ENCODE measurements around the gene HMCN2. TPM values are rescaled to one million over a fixed set of nuclear protein-coding genes. Genes with fewer than 3 reads are reported as not detected.

The HMCN2 gene
- total RNA-seq, 1 donor from 2014 or later = 0.06 TPM

- no peak for DNase-seq (ENCODE audit: low read depth)
- no peak overlapping the region for H3K4me3 ChIP-seq (ENCODE audit: low read depth, low read length)
- TF ChIP-seq CTCF (conservative IDR thresholded peaks at IDR 0.05; ENCODE audit: low read depth, low read length) = no peak
Measured at GRCh38 chr9:130307667-130307943, 42.0 kb downstream of the HMCN2 start.

DNA sequence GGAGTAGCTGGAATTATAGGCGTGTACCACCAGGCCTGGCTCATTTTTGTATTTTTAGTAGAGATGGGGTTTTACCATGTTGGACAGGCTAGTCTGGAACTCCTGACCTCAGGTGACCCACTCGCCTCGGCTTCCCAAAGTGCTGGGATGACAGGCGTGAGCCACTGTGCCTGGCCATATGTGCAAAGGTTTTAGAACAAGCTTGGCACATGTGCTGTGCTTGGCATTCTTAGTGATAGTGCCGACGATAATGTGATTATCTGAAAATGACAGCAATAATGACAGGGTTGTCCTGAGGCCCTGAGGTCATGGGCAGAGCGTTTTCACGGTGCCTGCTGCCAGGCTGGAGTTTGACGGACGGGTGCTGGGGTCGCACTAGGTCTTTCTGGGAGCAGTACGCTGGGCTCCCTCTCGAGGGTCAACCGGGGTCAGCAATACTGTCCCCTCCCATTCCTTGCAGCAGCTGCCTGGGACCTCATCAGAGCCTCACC, 42.6 kb downstream of the HMCN2 start:
- DNase-seq (ENCODE audit: low read depth) = no peak
- TF ChIP-seq CTCF (conservative IDR thresholded peaks at IDR 0.05; ENCODE audit: low read depth, low read length) = no peak
- H3K4me3 ChIP-seq (ENCODE audit: low read depth, low read length) = no peak overlapping the region

DNA sequence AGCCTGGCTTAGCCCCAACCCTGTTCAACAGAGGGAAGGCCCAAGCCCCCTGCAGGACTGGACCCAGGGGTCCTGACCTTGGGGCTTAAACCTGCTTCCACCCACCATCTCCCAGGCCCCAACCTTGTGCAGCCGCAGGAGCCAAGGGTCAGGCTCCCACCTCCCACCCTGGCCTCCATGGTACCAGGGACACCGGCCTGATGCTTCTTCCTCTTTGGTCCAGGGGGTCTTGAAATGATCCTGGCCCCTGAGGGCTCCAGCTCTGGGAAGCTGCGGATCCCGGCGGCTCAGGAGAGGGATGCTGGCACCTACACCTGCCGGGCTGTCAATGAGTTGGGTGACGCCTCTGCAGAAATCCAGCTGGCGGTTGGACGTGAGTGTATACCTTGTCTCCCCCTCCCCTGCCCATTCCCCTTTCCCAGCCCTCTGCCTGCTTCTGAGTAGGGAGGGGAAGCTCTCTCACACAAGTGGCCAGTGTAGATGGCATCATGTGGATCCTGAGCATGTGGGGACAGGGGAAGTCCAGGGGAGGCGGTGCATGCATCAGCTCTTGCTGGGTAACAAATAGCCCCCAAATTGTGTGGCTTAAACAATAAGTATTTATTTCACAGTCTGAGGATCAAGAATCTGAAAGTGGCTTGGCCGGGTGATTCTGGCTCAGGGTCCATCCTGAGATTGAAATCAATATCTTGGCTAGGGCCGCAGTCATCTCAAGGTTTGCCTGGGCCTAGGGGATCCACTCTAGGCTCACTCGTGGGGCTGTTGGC, 44.3 kb downstream of the HMCN2 start:
- no peak for TF ChIP-seq CTCF (conservative IDR thresholded peaks at IDR 0.05; ENCODE audit: low read depth, low read length)
- no peak for DNase-seq (ENCODE audit: low read depth)
- no peak overlapping the region for H3K4me3 ChIP-seq (ENCODE audit: low read depth, low read length)

DNA sequence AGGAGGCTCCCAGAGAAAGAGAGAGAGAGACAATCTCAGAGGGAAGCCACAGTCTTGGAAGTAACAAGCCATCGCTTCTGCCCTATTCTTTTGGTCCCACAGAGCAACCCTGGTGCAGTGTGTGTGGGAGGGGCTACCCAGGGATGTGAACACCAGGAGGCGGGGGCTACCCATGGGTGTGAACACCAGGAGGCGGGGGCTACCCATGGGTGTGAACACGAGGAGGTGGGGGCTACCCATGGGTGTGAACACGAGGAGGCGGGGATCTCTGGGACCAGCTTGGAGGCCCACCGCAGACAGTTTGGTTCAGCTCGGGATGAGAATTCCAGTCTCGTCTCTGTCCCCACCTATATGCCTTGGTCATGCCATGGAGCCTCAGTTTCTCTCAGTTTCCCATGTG, 44.9 kb downstream of the HMCN2 start:
- no peak for DNase-seq (ENCODE audit: low read depth)
- H3K4me3 ChIP-seq (ENCODE audit: low read depth, low read length) = no peak overlapping the region
- TF ChIP-seq CTCF (conservative IDR thresholded peaks at IDR 0.05; ENCODE audit: low read depth, low read length) = no peak

DNA sequence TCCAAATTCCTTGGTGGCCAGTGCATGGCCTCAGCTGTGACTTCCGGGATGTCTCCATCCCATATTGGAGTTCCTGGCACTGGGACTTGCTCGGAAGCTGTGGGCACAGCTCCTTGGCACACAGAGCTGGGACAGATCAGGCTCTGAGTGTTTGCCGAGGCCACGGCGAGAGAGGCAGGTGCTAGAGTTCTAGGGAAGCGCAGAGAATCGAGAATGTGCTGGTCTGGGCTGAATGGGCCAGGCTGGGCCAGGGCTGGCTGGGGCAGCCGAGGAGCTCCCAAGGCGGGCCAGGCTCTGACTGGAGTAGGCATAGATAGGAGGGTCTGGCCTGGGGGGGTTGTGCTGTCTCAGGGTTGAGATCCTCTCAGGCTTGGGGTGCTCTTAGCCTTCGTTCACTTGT, 45.4 kb downstream of the HMCN2 start:
- H3K4me3 ChIP-seq (ENCODE audit: low read depth, low read length) = no peak overlapping the region
- no peak for DNase-seq (ENCODE audit: low read depth)
- no peak for TF ChIP-seq CTCF (conservative IDR thresholded peaks at IDR 0.05; ENCODE audit: low read depth, low read length)

DNA sequence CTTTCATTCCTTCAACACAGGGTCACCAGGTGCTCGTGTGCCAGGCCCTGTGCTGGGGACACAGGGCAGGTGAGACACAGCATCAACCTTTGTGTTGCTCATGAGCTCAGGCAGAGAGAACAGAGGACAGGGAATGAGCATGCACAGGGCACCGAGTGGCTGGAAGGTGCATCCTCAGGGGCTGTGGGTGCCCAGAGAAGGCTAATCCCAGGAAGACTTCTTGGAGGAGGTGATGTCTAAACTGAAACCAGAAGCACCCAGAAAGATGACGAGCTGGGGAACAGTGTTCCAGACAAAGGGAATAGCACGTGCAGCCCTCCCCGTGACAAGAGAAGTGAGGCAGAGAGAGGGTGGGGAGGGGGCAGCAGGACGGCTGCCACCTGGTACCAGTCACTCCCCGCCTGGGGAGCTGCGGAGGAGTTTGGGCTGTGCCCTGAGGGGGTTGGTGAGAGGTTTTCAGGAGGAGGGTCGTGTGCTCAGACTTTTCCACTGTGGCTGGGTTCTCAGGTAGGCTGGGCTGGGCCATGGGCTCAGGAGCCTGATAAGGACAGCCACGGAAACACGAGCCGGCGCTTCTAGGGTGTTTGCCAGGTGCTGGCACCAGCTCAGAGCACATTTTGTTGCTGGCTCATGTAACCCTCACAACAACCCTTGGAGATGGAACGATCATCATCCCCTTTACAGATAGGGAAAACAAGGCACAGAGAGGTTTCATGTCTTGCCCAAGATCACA, 46.0 kb downstream of the HMCN2 start:
- no peak for TF ChIP-seq CTCF (conservative IDR thresholded peaks at IDR 0.05; ENCODE audit: low read depth, low read length)
- H3K4me3 ChIP-seq (ENCODE audit: low read depth, low read length) = no peak overlapping the region
- no peak for DNase-seq (ENCODE audit: low read depth)
